Dendritic cell treated with granulocyte-macrophage colony-stimulating factor and Interleukin-4, amounts not matched to agents 40 ng/mL and 50 ng/mL, for 4 days (primary cell): ENCODE results near the gene GLT8D1.
"Not testable (repeated sequence)": the region's sequence is repeated elsewhere in the genome, so short reads cannot be mapped to it uniquely, and the experiment has no call there.

Experiments
- H3K27ac Mint-ChIP-seq: one replicate; pipeline ENCODE4 v1.8.0; 2022; ENCODE audit warnings: mild to moderate bottlenecking, mixed read lengths
- H3K27me3 Mint-ChIP-seq: one replicate; pipeline ENCODE4 v1.8.0; 2022; ENCODE audit warnings: mild to moderate bottlenecking, mixed read lengths
- H3K36me3 Mint-ChIP-seq: one replicate; pipeline ENCODE4 v1.8.0; 2022; ENCODE audit warnings: low read depth, mixed read lengths
- H3K4me1 Mint-ChIP-seq: one replicate; pipeline ENCODE4 v1.8.0; 2022; ENCODE audit warnings: low read depth, mixed read lengths
- H3K4me3 Mint-ChIP-seq: one replicate; pipeline ENCODE4 v1.8.0; 2022; ENCODE audit warnings: mild to moderate bottlenecking, moderate library complexity, mixed read lengths
- H3K9me3 Mint-ChIP-seq: one replicate; pipeline ENCODE4 v1.8.0; 2022; ENCODE audit warnings: mixed read lengths
- intact Hi-C: fragments of 100-400 bp; cut with micrococcal nuclease; formaldehyde crosslinking; loops from one replicate; pipeline ENCODE4 v1.15.0; 2022

GLT8D1 gene, protein sequence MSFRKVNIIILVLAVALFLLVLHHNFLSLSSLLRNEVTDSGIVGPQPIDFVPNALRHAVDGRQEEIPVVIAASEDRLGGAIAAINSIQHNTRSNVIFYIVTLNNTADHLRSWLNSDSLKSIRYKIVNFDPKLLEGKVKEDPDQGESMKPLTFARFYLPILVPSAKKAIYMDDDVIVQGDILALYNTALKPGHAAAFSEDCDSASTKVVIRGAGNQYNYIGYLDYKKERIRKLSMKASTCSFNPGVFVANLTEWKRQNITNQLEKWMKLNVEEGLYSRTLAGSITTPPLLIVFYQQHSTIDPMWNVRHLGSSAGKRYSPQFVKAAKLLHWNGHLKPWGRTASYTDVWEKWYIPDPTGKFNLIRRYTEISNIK

DNA sequence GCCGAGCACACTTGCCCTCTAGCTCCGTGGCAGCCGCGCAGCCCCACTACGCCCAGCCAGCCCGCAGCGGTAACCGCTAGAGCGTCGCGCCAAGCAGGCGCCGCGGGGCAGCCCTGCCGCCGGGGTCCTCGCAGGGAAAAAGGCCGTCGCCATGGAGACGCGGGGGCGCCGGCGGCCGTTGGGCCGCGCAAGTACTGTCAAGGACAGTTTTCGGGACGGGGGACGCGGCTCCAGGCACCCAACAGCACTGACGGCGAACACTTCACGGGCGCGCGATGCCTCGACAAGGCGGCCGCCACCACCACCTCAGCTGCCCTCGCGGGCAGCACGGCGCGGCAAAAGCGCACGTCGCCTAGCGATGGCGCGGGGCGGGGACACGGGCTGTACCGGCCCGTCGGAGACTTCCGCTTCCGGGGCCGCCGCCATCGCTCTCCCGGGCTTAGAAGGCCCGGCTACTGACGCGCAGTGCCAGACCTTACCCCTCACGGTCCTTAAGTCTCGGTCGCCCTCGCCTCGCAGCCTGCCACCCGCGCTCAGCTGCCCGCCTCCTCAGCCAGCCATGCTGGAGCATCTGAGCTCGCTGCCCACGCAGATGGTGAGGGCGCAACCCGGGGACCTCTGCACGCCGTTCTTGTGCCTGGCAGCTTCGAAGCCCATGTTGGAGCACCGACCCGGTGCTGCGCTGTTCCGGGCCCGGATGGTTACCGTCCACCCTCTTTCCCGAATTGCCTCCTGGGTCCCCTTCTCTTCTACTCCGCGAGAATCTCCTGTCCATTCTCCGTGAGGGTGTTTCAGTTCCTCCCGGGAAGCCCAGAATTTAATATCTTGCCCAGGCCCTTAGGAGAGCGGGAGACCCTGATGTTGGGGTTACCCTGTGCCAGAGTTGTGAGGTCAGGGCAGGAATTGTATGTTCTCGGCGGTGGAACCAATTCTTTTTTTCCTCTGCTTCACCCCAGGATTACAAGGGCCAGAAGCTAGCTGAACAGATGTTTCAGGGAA lies at the start of gene GLT8D1, which contains the start of gene SPCS1:
Gene GLT8D1, minus strand, starts transcription at position 104 of the 999 bp plus-strand sequence. CDS start 5,331 bp downstream, outside the sequence.
Gene SPCS1, plus strand, starts transcription at position 419 of the 999 bp plus-strand sequence. Its CDS starts 141 bp downstream, at position 560.
- peak within 1 kb of the TSS; percentile 97 for H3K27ac Mint-ChIP-seq
- peaks cover 25% of the 10 kb centered on the region for H3K4me1 Mint-ChIP-seq
- no peaks in the 10 kb centered on the region for H3K9me3 Mint-ChIP-seq
- H3K36me3 Mint-ChIP-seq, result peaks cover 28% of the 10 kb centered on the region
- no peaks in the 10 kb centered on the region for H3K27me3 Mint-ChIP-seq
- H3K4me3 Mint-ChIP-seq, result peak within 1 kb of the TSS; percentile 98
- intact Hi-C loops, result loop anchor here (1.0 kb wide), 1 partner anchor 20 kb away; the partner anchor contains the start of gene GNL3

DNA sequence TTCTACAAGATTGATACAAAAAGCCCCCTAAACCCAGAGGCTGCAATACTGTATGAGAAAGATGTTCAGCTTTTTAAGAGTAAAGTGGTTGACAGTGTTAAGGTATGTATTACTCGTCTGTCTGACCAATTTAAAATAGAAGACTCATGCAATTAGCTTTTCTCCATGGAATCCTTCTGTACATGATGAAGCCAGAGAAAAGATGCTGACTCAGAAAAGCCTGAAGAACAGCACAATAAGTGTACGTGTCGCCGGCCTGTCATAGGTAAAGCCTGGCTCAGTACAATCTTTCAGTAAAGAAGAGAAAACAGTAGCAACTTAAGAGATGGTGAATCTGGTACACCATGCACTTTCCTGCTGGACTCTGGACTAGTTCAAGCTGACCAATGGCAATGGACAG lies 48.8 kb upstream of the GLT8D1 start:
- intact Hi-C loops, result no loop called here
- H3K27me3 Mint-ChIP-seq, result no peaks in the 10 kb centered on the region
- H3K4me1 Mint-ChIP-seq, result peaks cover 26% of the 10 kb centered on the region
- H3K36me3 Mint-ChIP-seq, result peaks cover 91% of the 10 kb centered on the region
- no peaks in the 10 kb centered on the region for H3K9me3 Mint-ChIP-seq
- H3K27ac Mint-ChIP-seq, result no peak overlapping the region
- no peak overlapping the region for H3K4me3 Mint-ChIP-seq

DNA sequence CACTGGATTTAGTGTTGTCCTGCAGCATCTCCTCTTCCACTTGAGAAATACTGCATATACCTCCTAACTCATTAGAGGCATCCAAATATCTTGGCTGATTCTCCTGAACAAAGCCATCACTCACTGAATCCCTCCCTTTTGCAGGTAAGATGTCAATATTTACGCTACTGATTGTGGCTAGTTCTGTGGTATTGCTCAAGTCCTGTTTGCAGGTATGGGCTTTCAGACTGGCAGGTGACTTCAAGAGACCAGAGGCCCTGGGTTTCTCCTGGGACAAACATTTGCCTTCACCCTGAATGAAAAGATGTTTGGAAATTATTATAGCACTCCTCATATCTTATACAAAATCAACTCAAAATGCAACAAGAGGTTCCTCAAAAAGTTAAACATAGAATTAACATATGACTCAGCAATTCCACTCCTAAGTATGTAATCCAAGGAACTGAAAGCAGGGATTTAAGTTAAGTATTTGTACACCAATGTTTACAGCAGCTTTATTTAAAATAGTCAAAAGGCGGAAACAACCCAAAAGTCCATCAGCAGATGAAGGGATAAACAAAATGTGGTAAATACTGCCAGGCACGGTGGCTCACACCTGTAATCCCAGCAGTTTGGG lies 46.6 kb upstream of the GLT8D1 start:
- H3K4me3 Mint-ChIP-seq, result peak overlapping the region; percentile 26
- H3K27ac Mint-ChIP-seq, result peak overlapping the region; percentile 76

DNA sequence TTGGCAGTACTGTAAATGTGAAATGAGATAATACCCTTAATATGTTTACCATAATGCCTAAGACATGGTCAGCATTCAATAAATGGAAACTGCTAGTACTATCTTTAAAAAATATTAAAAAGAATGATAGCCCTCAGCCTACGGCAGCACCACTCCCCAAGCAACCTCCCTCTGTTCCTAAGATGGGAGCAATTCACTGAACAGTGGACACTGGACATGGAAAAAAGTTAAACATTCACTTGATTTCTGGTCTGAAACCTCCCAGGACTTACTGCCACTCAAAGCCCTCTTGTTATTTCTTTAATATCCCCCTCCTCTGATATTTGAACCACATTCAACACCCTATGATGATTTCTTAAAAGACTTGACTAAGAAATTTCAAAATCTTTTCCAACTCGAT lies 38.1 kb upstream of the GLT8D1 start:
- no peaks in the 10 kb centered on the region for H3K9me3 Mint-ChIP-seq
- H3K4me1 Mint-ChIP-seq, result no peaks in the 10 kb centered on the region
- no peak overlapping the region for H3K27ac Mint-ChIP-seq
- no peaks in the 10 kb centered on the region for H3K27me3 Mint-ChIP-seq
- no peak overlapping the region for H3K4me3 Mint-ChIP-seq
- peaks cover 90% of the 10 kb centered on the region for H3K36me3 Mint-ChIP-seq
- intact Hi-C loops, result loop anchor here (5.0 kb wide), 2 partner anchors 79 to 189 kb away; no protein-coding TSS in a partner anchor

More for the DNA sequence above, 46.6 kb upstream of the GLT8D1 start:
- H3K9me3 Mint-ChIP-seq, result no peaks in the 10 kb centered on the region
- H3K4me1 Mint-ChIP-seq, result peaks cover 24% of the 10 kb centered on the region
- H3K36me3 Mint-ChIP-seq, result peaks cover 88% of the 10 kb centered on the region
- H3K27me3 Mint-ChIP-seq, result no peaks in the 10 kb centered on the region
- intact Hi-C loops, result no loop called here

- Mint-ChIP-seq H3K9me3 (no peaks in the 10 kb centered on the region), H3K27me3 (no peaks in the 10 kb centered on the region), H3K27ac (no peak overlapping the region), H3K4me3 (no peak overlapping the region), H3K4me1 (no peaks in the 10 kb centered on the region), H3K36me3 (peaks cover 91% of the 10 kb centered on the region)
- intact Hi-C loops, result loop anchor here (5.0 kb wide), 2 partner anchors 79 to 189 kb away; no protein-coding TSS in a partner anchor
These were observed 37.6 kb upstream of the GLT8D1 start for GRCh38 chr3:52743152-52743551.

DNA sequence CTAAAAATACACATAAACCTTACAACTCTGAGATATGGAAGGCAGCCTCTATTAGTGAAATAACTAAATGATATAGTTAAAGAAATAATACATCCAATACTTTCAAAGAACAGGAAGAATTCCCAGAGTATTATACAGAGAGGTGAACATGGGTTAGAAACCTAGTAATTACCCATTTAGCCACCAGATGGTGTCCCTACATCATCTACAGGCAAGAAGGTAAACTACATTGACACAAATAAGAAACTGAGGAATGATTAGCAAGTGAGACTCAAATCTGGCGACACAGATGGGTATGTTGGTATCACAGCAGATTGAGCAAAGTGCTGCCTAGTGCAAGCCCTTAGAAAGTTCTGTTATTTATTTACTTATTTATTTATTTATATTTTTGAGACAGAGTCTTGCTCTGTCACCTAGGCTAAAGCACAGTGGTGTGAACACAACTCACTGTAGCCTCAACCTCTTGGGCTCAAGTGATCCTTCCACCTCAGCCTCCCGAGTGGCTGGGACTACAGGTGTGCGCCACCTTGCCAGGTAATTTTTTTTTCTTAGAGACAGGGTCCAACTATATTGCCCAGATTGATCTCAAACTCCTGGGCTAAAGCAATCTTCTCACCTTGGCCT lies 36.9 kb upstream of the GLT8D1 start:
- intact Hi-C loops, result loop anchor here (1.0 to 5.0 kb wide), 4 partner anchors 57 to 330 kb away; no protein-coding TSS in a partner anchor
- no peak overlapping the region for H3K4me3 Mint-ChIP-seq
- no peaks in the 10 kb centered on the region for H3K4me1 Mint-ChIP-seq
- no peaks in the 10 kb centered on the region for H3K9me3 Mint-ChIP-seq
- peaks cover 93% of the 10 kb centered on the region for H3K36me3 Mint-ChIP-seq
- no peaks in the 10 kb centered on the region for H3K27me3 Mint-ChIP-seq
- H3K27ac Mint-ChIP-seq, result no peak overlapping the region

- H3K27me3 Mint-ChIP-seq, result no peaks in the 10 kb centered on the region
- H3K9me3 Mint-ChIP-seq, result no peaks in the 10 kb centered on the region
- H3K27ac Mint-ChIP-seq, result no peak overlapping the region
- intact Hi-C loops, result loop anchor here (5.0 kb wide), 2 partner anchors 83 to 193 kb away; no protein-coding TSS in a partner anchor
- no peak overlapping the region for H3K4me3 Mint-ChIP-seq
- H3K4me1 Mint-ChIP-seq, result no peaks in the 10 kb centered on the region
- H3K36me3 Mint-ChIP-seq, result peaks cover 91% of the 10 kb centered on the region
These were observed 34.1 kb upstream of the GLT8D1 start for GRCh38 chr3:52739730-52740129.

DNA sequence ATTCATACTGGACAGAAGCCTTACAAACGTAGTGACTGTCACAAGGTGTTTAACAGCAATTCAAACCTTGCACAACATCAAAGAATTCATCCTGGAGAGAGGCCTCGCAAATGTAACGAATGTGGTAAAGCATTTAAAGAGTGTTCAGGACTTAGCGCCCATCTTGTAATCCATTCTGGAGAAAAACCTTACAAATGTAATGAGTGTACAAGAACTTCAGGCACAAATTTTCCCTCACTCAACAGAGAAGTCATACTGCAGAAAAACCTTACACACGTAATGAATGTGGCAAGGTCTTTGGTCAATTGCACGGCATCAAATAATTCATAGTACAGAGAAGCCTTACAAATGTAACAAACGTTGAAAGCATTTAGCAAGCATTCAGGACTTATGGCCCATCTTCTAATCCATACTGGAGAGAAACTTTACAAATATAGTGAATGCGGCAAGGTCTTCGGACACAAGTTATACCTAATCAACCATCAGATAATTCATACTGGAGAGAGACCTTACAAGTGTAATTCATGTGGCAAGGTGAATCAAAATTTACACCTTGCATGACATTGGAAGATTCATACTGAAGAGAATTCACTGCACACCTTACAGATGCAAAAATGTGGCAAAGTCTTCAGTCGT lies 27.8 kb upstream of the GLT8D1 start:
- peaks cover 8% of the 10 kb centered on the region for H3K4me1 Mint-ChIP-seq
- no peak overlapping the region for H3K27ac Mint-ChIP-seq
- peaks cover 44% of the 10 kb centered on the region for H3K9me3 Mint-ChIP-seq
- intact Hi-C loops, result no loop called here
- H3K36me3 Mint-ChIP-seq, result peaks cover 98% of the 10 kb centered on the region
- H3K27me3 Mint-ChIP-seq, result no peaks in the 10 kb centered on the region
- H3K4me3 Mint-ChIP-seq, result no peak overlapping the region

DNA sequence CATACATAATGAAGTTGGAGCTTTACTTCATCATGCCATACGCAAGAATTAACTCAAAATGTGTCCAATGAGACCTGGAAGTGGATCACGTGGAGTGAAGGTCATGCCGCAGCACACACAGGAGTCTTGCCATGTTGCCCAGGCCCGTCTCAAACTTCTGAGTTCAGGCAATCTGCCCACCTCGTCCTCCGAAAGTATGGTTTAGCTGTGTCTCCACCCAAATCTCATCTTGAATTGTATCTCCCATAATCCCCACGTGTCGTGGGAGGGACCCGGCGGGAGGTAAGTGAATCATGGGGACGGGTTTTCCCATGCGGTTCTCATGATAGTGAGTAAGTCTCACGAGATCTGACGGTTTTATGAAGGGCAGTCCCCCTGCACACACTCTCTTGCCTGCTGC lies 26.0 kb upstream of the GLT8D1 start:
- intact Hi-C loops, result no loop called here
- no peak overlapping the region for H3K4me3 Mint-ChIP-seq
- H3K27ac Mint-ChIP-seq, result no peak overlapping the region
- peaks cover 48% of the 10 kb centered on the region for H3K9me3 Mint-ChIP-seq
- no peaks in the 10 kb centered on the region for H3K27me3 Mint-ChIP-seq
- H3K36me3 Mint-ChIP-seq, result peaks cover 96% of the 10 kb centered on the region
- peaks cover 8% of the 10 kb centered on the region for H3K4me1 Mint-ChIP-seq

DNA sequence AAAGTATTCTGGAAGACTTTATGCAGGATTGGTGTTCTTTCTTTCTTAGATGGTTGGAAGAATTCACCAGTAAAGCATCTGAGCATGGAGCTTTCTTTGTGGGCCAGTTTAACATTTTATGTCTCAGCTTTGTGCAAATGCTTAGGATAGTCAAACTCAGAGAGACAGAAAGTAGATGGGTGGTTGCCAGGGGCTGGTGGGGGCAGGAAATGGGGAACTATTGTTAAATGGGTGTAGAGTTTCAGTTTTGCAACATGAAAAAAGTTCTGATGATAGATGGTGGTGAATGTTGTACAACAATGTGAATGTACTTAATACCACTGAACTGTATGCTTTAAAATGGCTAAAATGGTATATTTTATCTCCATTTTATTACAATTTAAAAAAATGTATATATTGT lies 25.1 kb upstream of the GLT8D1 start:
- intact Hi-C loops, result no loop called here
- Mint-ChIP-seq H3K27ac (no peak overlapping the region), H3K27me3 (no peaks in the 10 kb centered on the region), H3K4me3 (no peak overlapping the region), H3K4me1 (peaks cover 8% of the 10 kb centered on the region), H3K9me3 (peaks cover 48% of the 10 kb centered on the region), H3K36me3 (peaks cover 89% of the 10 kb centered on the region)

DNA sequence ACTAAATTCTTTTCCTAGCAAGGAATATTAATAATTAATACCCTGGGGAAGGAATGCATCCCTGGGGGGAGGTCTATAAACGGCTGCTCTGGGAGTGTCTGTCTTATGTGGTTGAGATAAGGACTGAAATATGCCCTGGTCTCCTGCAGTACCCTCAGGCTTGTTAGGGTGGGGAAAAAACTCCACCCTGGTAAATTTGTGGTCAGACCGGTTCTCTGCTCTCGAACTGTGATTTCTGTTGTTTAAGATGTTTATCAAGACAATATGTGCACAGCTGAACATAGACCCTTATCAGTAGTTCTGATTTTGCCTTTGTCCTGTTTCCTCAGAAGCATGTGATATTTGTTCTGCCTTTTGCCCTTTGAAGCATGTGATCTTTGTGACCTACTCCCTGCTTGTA lies 23.2 kb upstream of the GLT8D1 start:
- H3K27me3 Mint-ChIP-seq, H3K4me1 Mint-ChIP-seq, intact Hi-C loops, H3K27ac Mint-ChIP-seq, H3K4me3 Mint-ChIP-seq: not testable (repeated sequence)
- H3K9me3 Mint-ChIP-seq, result peaks cover 47% of the 10 kb centered on the region
- H3K36me3 Mint-ChIP-seq, result peaks cover 76% of the 10 kb centered on the region

- Mint-ChIP-seq H3K4me3 (no peak overlapping the region), H3K27ac (no peak overlapping the region), H3K9me3 (peaks cover 20% of the 10 kb centered on the region), H3K36me3 (peaks cover 54% of the 10 kb centered on the region), H3K27me3 (no peaks in the 10 kb centered on the region), H3K4me1 (peaks cover 39% of the 10 kb centered on the region)
- intact Hi-C loops, result no loop called here
These were observed 18.9 kb upstream of the GLT8D1 start for GRCh38 chr3:52724511-52724910.

GRCh38 chr3:52723935-52724334 lies 18.3 kb upstream of the GLT8D1 start:
- Mint-ChIP-seq H3K4me1 (peaks cover 40% of the 10 kb centered on the region), H3K27me3 (no peaks in the 10 kb centered on the region), H3K9me3 (peaks cover 18% of the 10 kb centered on the region), H3K36me3 (peaks cover 54% of the 10 kb centered on the region), H3K27ac (no peak overlapping the region), H3K4me3 (no peak overlapping the region)
- intact Hi-C loops, result no loop called here
